Measurements from ENCODE around the gene MYBPC1. TPM values are rescaled to one million over a fixed set of nuclear protein-coding genes. Genes with fewer than 3 reads are reported as not detected.
"Not testable (repeated sequence)": the region's sequence is repeated elsewhere in the genome, so short reads cannot be mapped to it uniquely, and the experiment has no call there.

MYBPC1 gene
- total RNA-seq, 1 experiment from 2014 or later: not detected

GRCh38 chr12:101734482-101734881 is 139.7 kb downstream of the MYBPC1 start:
- not testable (repeated sequence) for DNase-seq (ENCODE audit: low read depth)

Other genes with a start within 250 kb of the MYBPC1 start
- 85.0 and 86.1 TPM in 2 replicates for gene ARL1, start 187.2 kb upstream of the MYBPC1 start, total RNA-seq (2014; rRNA removed; shearing (Covaris generic))
- gene SPIC, start 119.6 kb upstream of the MYBPC1 start, total RNA-seq (2014; rRNA removed; shearing (Covaris generic)): not detected in 2 replicates
- gene CHPT1, start 102.7 kb downstream of the MYBPC1 start, total RNA-seq (2014; rRNA removed; shearing (Covaris generic)): 32.6 and 38.8 TPM in 2 replicates
- gene SYCP3, start 144.5 kb downstream of the MYBPC1 start, total RNA-seq (2014; rRNA removed; shearing (Covaris generic)): not detected in 2 replicates
- gene GNPTAB, start 236.0 kb downstream of the MYBPC1 start, total RNA-seq (2014; rRNA removed; shearing (Covaris generic)): 20.7 and 21.1 TPM in 2 replicates

Data from Daoy (cell line).